NCI-H510A (cell line): ENCODE measurements around the gene KDM4B.

Experiments
- DNase-seq: peaks from one replicate; lab custom pipeline; 2025; lab: John Stamatoyannopoulos, UW

The KDM4B gene

GRCh38 chr19:5086725-5087439 is 118.0 kb downstream of the KDM4B start:
- DNase-seq, result peak; percentile 96

GRCh38 chr19:5089283-5089682 is 120.4 kb downstream of the KDM4B start:
- no peak for DNase-seq

- DNase-seq, result no peak
Observed at GRCh38 chr19:5090465-5091017, 121.6 kb downstream of the KDM4B start.

- DNase-seq, result no peak
Observed at GRCh38 chr19:5091018-5091683, 122.2 kb downstream of the KDM4B start.

- no peak for DNase-seq
Observed at GRCh38 chr19:5091684-5092480, 123.0 kb downstream of the KDM4B start.

- no peak for DNase-seq
Observed at GRCh38 chr19:5092481-5092843, 123.5 kb downstream of the KDM4B start.

- no peak for DNase-seq
Observed at GRCh38 chr19:5093297-5093928, 124.5 kb downstream of the KDM4B start.

GRCh38 chr19:5093948-5094718 is 125.2 kb downstream of the KDM4B start:
- DNase-seq, result no peak

GRCh38 chr19:5094768-5095567 is 126.1 kb downstream of the KDM4B start:
- no peak for DNase-seq

- no peak for DNase-seq
Observed at GRCh38 chr19:5095568-5095850, 126.6 kb downstream of the KDM4B start.

GRCh38 chr19:5096536-5096935 is 127.6 kb downstream of the KDM4B start:
- no peak for DNase-seq

GRCh38 chr19:5097331-5097930 is 128.5 kb downstream of the KDM4B start:
- DNase-seq, result no peak

GRCh38 chr19:5097959-5098623 is 129.2 kb downstream of the KDM4B start:
- no peak for DNase-seq

GRCh38 chr19:5098646-5099045 is 129.7 kb downstream of the KDM4B start:
- DNase-seq, result no peak

GRCh38 chr19:5099701-5100221 is 130.8 kb downstream of the KDM4B start:
- DNase-seq, result no peak

GRCh38 chr19:5101871-5102270 is 133.0 kb downstream of the KDM4B start:
- no peak for DNase-seq

GRCh38 chr19:5102520-5102919 is 133.6 kb downstream of the KDM4B start:
- DNase-seq, result peak; percentile 56

- no peak for DNase-seq
Observed at GRCh38 chr19:5103061-5103701, 134.3 kb downstream of the KDM4B start.

- DNase-seq, result no peak
Observed at GRCh38 chr19:5103812-5104410, 135.0 kb downstream of the KDM4B start.
